ENCODE data around the gene SLX4. TPM values are rescaled to one million over a fixed set of nuclear protein-coding genes. Genes with fewer than 3 reads are reported as not detected.

The SLX4 gene
- total RNA-seq, 6 donors from 2014 or later = 4.6 to 10.5 (median 6.0) TPM

DNA sequence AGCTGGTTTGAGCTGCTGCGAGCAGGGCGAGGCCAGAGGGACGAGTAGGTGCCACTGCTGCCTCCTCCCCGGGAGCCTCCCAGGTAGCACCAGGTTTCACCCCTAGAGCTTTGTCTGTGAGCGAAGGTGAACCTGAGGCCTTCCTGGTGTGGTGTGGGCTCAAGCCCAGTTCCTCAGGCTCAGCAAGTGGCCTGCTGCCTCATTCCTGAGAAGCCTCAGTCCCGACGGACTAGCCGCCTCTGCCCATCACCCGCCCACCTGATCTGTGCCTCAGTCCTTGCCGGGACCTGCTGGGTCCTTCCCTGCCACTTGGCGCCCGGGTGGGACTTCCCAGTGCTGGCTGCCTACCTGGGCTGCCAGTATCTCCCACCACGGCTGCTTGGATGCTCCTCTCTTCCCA is 35.9 kb downstream of the SLX4 start:
- Histone ChIP-seq H3K27me3 (no peaks in the 10 kb centered on the region), H3K36me3 (no peaks in the 10 kb centered on the region), H3K4me1 (peaks cover 11 to 32% (median 19%) of the 10 kb centered on the region in 4 donors), H3K9me3 (peaks cover 0 to 9% (median 6%) of the 10 kb centered on the region in 4 donors), H3K4me3 (peak overlapping the region in 2 of 4 donors; percentile 47 to 50), H3K27ac (peak overlapping the region in 2 of 4 donors; percentile 34 to 72)
- DNase-seq (peak in 1 of 2 donors; percentile 52), ATAC-seq (ENCODE audit: low FRiP score in 2 of 2) (no peak)
- TF ChIP-seq, protein P1, sequence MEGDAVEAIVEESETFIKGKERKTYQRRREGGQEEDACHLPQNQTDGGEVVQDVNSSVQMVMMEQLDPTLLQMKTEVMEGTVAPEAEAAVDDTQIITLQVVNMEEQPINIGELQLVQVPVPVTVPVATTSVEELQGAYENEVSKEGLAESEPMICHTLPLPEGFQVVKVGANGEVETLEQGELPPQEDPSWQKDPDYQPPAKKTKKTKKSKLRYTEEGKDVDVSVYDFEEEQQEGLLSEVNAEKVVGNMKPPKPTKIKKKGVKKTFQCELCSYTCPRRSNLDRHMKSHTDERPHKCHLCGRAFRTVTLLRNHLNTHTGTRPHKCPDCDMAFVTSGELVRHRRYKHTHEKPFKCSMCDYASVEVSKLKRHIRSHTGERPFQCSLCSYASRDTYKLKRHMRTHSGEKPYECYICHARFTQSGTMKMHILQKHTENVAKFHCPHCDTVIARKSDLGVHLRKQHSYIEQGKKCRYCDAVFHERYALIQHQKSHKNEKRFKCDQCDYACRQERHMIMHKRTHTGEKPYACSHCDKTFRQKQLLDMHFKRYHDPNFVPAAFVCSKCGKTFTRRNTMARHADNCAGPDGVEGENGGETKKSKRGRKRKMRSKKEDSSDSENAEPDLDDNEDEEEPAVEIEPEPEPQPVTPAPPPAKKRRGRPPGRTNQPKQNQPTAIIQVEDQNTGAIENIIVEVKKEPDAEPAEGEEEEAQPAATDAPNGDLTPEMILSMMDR (IDR thresholded peaks at IDR 0.05) = no peak
- no peak for TF ChIP-seq POLR2A (IDR thresholded peaks at IDR 0.05)
- no peak for TF ChIP-seq EP300 (IDR thresholded peaks at IDR 0.05)
- no peak for TF ChIP-seq POLR2AphosphoS5 (IDR thresholded peaks at IDR 0.05)
- 84 to 87% methylated on average over 9 to 10 of the region's 13 CpGs for WGBS, 2 donors

GRCh38 chr16:3574195-3574594 is 37.2 kb downstream of the SLX4 start:
- no peak for ATAC-seq (ENCODE audit: low FRiP score in 2 of 2)

DNA sequence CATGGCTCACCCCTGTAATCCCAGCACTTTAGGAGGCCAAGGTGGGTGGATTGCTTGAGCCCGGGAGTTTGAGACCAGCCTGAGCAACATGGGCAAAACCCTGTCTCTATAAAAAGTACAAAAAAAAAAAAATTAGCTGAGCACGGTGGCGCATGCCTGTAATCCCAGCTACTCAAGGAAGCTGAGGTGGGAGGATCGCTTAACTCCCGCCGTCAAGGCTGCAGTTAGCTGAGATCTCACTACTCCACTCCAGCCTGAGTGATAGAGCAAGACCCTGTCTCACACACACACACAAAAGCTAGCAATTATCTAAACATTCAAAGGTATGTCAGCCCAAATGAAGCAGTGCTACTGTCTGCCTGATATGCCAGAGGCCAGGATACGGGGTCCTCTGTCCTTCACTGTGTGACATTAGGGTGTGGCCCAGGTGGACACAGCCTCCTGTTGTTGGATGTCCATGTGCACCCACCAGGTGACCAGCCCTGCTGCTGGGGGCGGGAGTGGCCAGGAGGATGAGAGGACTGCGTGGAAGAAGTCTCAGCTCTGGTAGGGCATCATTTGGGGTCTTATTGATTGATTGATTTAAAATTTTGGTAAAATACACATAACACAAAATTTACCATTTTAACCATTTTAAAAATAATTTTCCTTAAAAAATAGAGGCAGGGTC is 38.1 kb downstream of the SLX4 start:
- WGBS, 2 donors = 79 to 82% methylated on average over 9 of the region's 9 CpGs
- H3K9me3 ChIP-seq = peaks cover 0 to 18% (median 10%) of the 10 kb centered on the region in 4 donors
- H3K27ac ChIP-seq = no peak overlapping the region
- peaks cover 0 to 14% (median 9%) of the 10 kb centered on the region in 4 donors for H3K4me1 ChIP-seq
- DNase-seq (no peak), ATAC-seq (ENCODE audit: low FRiP score in 2 of 2) (no peak)
- H3K4me3 ChIP-seq = no peak overlapping the region
- no peaks in the 10 kb centered on the region for H3K36me3 ChIP-seq
- H3K27me3 ChIP-seq = no peaks in the 10 kb centered on the region
- TF ChIP-seq, protein P1 (IDR thresholded peaks at IDR 0.05) = no peak
- TF ChIP-seq POLR2A (IDR thresholded peaks at IDR 0.05) (no peak), POLR2AphosphoS5 (IDR thresholded peaks at IDR 0.05) (no peak), EP300 (IDR thresholded peaks at IDR 0.05) (no peak)

More at GRCh38 chr16:3574195-3574594, 37.2 kb downstream of the SLX4 start:
- H3K36me3 ChIP-seq = no peaks in the 10 kb centered on the region
- no peak overlapping the region for H3K27ac ChIP-seq
- no peaks in the 10 kb centered on the region for H3K27me3 ChIP-seq
- TF ChIP-seq POLR2AphosphoS5 (IDR thresholded peaks at IDR 0.05) = no peak
- peaks cover 0 to 18% (median 10%) of the 10 kb centered on the region in 4 donors for H3K9me3 ChIP-seq
- WGBS, 2 donors = 92 to 93% methylated on average over 14 of the region's 14 CpGs
- H3K4me3 ChIP-seq = no peak overlapping the region
- H3K4me1 ChIP-seq = peaks cover 8 to 23% (median 13%) of the 10 kb centered on the region in 4 donors
- no peak for DNase-seq

DNA sequence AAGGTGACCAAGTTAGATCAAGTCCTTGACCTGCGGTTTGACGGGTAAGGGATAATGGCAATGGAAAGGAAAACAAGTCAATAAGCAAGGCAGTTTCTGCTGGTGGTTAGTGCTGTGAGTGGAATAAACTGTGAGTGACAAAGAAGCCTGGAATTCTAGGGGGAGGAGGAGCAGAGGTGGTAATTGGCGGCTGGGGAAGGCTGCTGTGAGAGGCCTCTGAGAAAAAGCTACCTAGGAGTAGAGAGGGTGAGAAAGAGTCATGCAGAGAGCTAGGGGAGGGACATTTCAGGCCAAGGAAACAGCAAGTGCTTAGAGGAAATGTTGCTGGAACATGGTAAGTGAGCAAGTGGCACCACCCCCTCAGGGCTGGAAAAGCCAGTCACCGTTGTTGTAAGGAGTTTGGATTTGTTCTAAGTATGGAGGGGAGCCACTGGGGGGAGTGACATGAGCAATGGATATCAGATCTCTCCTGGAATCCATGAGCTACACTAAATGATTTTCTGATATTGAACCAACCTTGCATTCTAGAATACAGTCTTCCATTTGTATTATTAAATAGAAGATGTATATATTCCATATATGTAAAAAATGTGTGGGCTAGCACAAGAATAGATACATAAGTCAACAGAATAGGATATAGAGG is 40.9 kb downstream of the SLX4 start:
- H3K27me3 ChIP-seq = no peaks in the 10 kb centered on the region
- no peak overlapping the region for H3K4me3 ChIP-seq
- WGBS, 2 donors = 79 to 88% methylated on average over 4 of the region's 4 CpGs
- no peaks in the 10 kb centered on the region for H3K36me3 ChIP-seq
- no peak overlapping the region for H3K27ac ChIP-seq
- DNase-seq (no peak), ATAC-seq (ENCODE audit: low FRiP score in 2 of 2) (no peak)
- TF ChIP-seq POLR2A (IDR thresholded peaks at IDR 0.05) (no peak), POLR2AphosphoS5 (IDR thresholded peaks at IDR 0.05) (no peak), EP300 (IDR thresholded peaks at IDR 0.05) (no peak)
- TF ChIP-seq, protein P1 (IDR thresholded peaks at IDR 0.05) = no peak
- no peaks in the 10 kb centered on the region for H3K4me1 ChIP-seq
- H3K9me3 ChIP-seq = peaks cover 0 to 18% (median 10%) of the 10 kb centered on the region in 4 donors

- H3K4me3 ChIP-seq = no peak overlapping the region
- peaks cover 0 to 18% (median 10%) of the 10 kb centered on the region in 4 donors for H3K9me3 ChIP-seq
- no peak overlapping the region for H3K27ac ChIP-seq
- WGBS, 2 donors = 92 to 97% methylated on average over 2 of the region's 2 CpGs
- ATAC-seq (ENCODE audit: low FRiP score in 2 of 2) = no peak
- H3K36me3 ChIP-seq = peaks cover 0 to 3% (median 0%) of the 10 kb centered on the region in 4 donors
- no peaks in the 10 kb centered on the region for H3K27me3 ChIP-seq
- DNase-seq = no peak
- TF ChIP-seq POLR2AphosphoS5 (IDR thresholded peaks at IDR 0.05) (no peak), EP300 (IDR thresholded peaks at IDR 0.05) (no peak), POLR2A (IDR thresholded peaks at IDR 0.05) (no peak)
- TF ChIP-seq, protein P1 (IDR thresholded peaks at IDR 0.05) = no peak
- H3K4me1 ChIP-seq = no peaks in the 10 kb centered on the region
Measured at GRCh38 chr16:3569851-3570250, 41.6 kb downstream of the SLX4 start.

All from upper lobe of left lung (tissue), 6 donors.